ENCODE results near the gene FRMD5.
A peak's percentile ranks its signal among the peaks of the same experiment; 100 is the strongest.

The FRMD5 gene

DNA sequence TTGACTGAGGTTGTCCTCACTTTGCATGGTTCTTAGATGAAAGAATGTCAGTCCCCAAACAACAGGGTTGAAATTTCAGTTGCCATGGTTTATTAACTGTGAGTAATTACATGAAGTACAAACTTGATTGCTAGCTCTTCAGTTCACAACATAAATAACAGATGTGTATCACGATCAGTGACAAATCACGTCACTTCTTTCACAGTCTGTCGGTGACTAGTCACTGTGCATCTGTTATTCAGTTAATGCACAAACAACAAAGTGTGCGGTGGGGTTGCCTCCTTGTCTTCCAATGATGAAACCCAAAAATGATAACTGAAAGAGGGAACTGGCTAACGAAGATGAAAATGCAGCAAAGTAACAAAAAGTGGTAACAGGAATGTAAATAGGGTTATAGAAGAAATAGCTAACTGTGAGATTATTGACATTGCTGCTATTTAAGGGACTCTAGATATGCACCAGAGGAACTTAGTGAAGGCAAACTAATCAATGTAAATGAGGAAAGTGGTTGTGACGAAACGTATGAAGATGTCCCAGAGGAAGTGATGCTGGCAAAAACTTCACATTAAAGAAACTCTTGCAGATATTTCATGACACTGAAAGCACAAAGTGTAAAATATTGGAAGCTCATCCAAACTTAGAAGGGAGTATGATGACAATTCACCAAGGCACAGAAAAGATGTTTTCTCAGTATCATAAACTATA is 208.9 kb downstream of the FRMD5 start:
- no peak for DNase-seq (ENCODE audit: insufficient read length, low spot score)
- FAIRE-seq: peak; percentile 64

DNA sequence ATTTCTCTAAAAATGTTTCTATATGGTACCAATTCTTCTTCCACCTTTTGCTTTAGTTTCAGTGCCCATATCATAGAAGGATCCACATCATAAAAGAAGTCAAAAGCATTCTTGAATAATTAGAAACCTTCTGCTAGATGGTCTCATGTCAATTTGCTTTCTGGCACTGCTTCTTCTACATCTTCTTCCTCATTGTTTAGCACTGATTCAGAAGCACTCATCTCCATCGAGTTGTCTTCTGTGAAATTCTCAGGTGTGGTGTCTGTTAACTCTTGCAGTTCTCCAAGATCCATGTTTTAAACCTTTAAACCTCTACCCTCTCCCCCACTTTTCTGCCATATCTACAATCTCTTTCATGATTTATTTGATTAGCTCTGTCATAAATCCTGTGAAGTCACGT is 213.5 kb downstream of the FRMD5 start:
- DNase-seq (ENCODE audit: insufficient read length, low spot score) (no peak), FAIRE-seq (no peak)

DNA sequence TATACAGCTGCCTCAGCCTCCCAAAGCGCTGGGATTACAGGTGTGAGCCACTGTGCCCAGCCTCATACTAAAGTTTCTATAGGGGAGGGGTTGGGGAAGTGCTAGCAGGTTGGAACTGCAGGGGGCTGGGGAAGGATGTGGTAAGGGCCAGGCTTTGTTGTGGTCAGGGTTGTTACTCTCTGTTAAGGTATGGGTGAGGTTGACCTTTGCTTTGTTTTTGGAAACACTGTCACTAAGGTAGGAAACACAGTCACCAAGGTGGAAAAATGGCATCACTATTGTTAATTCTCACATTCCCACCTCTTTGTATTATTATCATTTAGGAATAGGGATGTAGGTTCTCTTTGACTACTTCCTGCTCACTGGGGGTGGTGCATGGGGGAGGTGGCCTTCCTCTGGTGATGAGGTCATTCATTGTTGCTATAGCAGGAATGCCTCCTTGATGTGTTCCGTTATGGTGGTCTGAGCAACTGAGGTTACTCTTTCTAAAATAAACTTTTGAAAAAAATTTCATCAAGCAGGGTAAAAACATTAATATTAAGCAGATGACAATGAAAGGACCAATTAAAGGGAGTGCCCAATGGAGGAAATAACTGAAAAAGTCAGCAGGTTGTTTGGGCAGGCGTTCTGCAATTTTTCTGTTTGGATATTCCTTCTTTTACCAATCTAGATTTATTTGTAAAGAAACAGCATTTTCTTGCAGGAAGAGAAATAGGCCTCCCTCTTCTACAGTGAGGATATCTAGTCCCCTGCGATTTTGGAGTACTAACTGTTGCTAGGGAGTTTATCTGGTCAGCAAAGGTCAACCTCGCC is 217.8 kb downstream of the FRMD5 start:
- FAIRE-seq: peak; percentile 61
- no peak for DNase-seq (ENCODE audit: insufficient read length, low spot score)

DNA sequence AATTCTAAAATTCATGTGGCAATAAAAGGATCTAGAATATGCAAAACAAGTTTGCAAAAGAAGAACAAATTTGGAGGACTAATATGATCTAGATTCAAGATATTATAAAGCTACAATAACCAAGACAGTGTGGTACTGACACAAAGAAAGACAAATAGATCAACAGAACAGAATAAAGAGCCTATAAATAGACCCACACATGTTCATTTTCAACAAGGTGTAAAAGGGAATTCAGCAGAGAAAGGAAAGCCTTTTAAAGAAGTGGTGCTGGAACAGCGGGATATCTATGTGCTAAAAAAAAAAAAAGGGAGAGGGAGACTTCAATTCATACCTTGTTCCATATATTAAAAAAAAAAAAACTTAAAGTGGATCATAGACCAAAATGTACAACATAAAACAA is 219.3 kb downstream of the FRMD5 start:
- no peak for FAIRE-seq
- no peak for DNase-seq (ENCODE audit: insufficient read length, low spot score)

DNA sequence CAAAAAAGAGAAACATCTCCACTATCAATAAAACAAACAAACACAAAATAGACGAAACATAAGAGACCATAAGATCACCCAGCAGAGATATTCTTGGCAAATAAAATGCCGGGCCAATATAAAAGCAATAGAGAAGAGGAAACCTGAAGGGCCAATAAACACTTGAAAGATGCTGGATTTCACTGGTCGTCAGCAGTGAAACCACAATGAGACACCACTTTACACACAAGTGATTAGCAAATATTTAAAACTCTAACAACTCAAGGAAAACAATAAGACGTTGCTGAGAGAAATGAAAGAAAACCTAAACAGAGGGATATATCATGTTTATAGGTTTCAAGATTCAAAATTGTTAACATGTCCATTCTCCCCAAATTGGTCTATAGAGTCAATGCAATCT is 219.7 kb downstream of the FRMD5 start:
- FAIRE-seq (peak; percentile 4), DNase-seq (ENCODE audit: insufficient read length, low spot score) (no peak)

DNA sequence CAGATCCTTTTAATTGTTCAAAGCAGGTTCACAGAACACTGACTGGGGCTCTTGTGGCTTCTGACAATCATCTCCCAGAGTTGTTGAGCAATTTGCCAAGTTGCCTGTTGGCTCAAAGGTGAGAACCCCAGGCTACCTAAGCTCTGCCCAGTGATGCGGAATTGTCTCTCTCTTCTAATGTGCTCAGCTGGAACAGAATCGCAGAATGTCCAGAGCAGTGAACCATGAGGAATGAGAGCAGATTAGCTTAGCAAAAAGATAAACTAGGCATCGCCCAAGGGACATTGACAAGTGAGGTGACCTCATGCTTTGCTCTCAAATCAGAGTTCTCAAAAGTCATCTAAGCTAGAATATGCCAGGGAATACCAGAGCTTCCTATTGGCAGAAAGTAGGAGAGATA is 220.2 kb downstream of the FRMD5 start:
- FAIRE-seq (peak; percentile 82), DNase-seq (ENCODE audit: insufficient read length, low spot score) (peak; percentile 28)

DNA sequence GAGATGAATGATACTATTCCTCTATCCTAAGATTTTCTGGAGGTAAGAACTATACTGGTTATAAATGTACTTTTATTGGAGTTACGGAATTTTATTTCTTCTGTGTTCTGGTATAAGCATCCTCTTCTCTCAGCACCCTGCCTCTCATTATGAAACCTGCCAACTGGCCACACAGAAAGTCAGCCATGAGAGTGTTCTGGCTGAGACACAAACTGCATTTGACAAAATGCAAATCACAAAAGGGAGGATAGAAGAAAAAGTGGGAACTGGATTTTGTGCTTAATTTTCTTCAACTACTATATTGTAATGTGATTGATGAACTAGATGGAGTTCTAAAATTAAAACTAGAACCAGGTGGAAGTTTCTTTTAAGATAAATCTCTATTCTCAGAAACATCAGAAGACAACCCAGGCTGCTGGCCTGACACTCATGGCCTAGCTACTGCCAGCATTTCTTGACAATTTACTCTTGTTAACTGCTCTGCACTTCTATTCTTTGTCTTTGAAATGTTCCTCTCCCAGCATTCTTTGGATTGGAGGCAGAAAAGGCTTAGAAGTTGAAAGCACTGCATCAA is 225.2 kb downstream of the FRMD5 start:
- FAIRE-seq (no peak), DNase-seq (ENCODE audit: insufficient read length, low spot score) (no peak)

DNA sequence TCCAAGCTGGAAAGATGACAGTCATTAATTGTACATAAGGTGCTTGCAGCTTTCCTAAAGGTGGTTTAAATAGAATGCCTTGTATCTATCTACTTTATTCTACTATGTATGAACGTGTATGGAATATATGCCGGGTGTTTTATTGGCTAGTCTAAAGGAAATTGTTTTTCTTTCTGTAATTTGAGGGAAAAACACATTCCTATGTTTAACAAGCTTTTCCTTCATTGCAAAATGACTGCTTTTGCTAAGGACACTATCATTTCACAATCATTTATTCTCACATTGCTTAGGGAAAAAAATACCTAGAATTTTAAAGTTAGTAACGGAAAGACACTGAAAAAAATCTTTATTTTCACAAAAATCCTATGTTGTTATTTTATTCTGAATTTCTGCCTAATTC is 226.5 kb downstream of the FRMD5 start:
- FAIRE-seq (no peak), DNase-seq (ENCODE audit: insufficient read length, low spot score) (no peak)

DNA sequence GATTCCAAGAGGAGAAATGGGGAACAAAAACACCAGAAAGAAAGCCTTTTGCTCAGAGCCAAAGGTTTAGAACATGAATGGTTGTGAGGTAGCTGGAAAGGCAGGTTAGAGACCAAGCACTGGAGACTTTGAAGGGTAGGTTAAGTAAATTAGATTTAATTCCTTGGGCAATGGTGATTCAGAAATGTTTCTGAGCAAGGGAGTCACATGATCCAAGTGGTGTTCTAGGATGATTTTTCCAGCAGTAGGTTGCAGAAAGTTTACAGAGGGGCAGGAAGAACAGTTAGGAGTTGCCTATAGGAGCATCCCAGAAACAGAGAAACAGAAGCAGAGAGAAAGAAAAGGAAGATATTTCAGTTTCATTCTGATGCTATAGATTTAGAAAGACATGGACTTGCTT is 228.4 kb downstream of the FRMD5 start:
- DNase-seq (ENCODE audit: insufficient read length, low spot score) (no peak), FAIRE-seq (no peak)

DNA sequence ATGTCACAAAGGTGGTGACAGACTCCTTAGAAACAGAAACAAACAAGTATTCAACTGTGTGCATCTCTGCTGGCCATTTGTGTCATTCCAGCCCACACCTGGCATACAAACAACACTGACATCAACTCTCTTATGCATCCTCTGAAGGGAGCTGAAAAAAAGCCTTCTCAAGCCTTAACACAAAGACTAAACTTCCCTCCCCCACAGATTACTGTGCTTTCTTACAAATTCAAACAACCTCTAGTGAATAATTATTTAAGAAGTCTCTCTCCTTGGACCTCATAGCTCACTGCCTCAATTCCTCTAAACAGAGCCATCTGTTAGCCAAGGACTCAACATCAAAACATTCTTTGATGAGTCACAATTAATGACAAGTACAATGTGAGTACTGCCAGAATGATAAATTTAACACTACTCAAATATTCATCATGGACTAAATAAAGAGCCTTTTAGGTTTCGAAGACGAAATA is 236.2 kb downstream of the FRMD5 start:
- DNase-seq (ENCODE audit: insufficient read length, low spot score) (no peak), FAIRE-seq (no peak)

DNA sequence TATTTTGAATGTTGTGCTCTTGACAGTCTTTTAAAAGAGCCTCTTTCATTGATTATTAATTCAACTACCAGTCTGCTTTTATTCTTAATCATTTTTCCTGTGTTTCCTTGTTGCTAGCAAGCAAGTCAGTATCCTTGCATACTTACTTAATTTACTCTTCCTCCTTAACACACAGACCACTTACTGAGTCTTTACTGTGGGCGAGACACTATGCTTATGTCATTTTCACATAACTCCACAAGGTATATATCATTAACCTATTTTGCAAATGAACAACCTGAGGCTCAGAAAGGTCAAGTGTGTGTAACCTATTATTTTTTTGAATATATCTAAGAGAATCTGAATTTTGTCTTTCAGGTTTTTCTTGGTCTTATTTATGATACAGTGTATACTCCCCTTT is 237.3 kb downstream of the FRMD5 start:
- peak; percentile 51 for FAIRE-seq
- no peak for DNase-seq (ENCODE audit: insufficient read length, low spot score)

DNA sequence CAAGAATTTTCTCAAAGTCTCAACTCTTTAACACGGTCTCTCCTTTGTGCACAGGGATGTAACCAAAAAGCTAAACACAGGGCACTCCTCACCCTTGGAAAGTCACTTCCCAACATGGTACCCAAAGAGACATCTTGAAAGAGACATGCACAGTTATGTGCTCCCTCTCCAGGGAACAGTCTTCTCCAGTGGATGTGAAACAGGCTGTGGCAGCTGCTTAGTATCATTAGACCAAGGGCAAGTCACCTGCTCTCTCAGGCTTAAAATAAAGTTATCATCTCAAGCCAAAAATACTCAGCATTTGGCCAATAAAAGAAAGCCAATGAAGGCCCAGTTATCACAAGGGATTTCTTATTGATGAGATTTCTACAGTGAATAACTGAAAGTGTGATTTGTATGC is 239.9 kb downstream of the FRMD5 start:
- FAIRE-seq (no peak), DNase-seq (ENCODE audit: insufficient read length, low spot score) (no peak)

DNA sequence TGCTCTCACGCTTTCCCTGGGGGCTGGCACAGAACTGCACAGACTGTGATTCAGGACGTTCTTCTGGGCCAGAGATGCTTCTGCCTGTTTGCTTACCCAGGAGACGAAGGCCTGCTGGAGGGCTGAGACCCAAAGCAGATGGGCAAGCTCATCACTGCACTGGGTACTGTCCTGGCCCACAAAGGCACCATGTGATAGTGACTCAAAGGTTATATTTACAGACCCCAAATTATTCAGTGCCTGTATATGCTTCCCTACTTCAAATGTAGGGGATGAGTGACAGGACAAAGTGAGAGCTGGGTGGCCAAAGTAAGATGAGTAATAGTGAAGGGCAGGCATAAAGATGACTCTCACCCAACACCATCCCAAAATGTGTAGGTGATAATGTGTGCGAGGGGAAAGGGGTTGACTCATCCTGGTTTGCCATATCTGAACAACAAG is 240.9 kb downstream of the FRMD5 start:
- FAIRE-seq (no peak), DNase-seq (ENCODE audit: insufficient read length, low spot score) (no peak)

DNA sequence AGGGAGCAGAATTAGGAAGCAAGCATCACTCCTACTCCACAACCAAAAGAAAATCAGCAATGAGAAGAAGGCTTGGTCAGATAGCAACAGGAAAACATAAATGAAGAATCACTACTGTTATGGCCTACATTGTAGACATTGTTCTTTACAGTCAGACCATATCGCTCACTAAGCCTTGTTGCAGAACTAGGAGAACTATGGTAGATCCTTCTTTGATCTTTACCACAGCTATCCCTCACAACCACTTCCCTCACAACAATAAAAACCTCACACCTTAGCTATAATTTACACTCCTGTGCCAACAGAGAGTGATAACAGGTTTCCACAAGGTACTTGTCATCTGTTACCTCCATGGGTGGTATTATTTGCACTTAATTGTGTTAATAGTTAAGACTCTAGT is 241.7 kb downstream of the FRMD5 start:
- DNase-seq (ENCODE audit: insufficient read length, low spot score): no peak
- no peak for FAIRE-seq

DNA sequence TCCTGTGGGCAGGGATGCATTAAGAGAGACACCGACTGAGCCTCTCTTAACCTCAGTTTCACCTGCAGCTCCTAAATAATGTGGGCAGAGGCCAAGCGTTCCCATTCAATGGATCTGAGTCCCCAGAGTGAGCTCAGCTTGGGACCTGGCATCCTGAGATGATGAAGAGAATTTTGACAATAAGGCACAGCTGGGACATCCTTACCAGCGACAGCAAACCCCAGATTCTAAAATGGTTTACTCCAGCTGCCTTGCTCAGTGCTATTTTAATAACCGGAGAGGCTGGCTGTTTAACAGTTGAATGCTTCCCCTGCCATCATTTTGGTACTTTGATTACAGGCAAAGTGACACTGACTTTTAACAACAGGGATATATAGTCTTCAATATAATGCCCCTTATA is 244.5 kb downstream of the FRMD5 start:
- FAIRE-seq: peak; percentile 76
- DNase-seq (ENCODE audit: insufficient read length, low spot score): no peak

DNA sequence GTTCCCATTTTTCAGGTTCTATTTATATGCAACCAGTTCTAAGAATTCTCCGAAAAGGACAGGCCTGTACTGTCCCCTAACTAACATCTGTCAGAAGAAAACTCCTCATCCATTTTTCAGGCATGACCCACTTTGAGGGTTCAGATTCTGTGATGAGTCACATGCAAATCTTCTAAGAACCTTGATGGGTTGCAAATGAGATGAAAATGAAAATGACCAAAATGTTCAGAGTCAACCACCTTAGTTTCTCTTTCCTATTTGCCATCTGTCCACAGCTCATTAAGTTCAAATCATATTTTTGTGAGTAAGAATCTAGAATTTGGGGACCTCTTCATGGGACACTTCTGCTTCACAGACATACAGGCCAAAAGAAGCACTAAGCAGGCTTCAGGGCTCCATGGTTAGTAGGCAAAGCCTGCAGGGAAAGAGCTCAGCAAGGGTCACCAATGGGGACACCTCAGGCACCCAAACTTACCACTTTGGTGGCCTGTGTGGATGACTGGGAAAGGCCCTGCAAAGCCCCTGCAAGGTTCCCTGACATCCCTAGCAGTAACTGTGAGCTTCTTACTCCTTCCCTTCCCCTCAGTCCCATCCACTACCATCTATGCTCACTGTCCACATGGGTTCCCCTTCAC is 246.3 kb downstream of the FRMD5 start:
- FAIRE-seq (peak; percentile 97), DNase-seq (ENCODE audit: insufficient read length, low spot score) (peak; percentile 28)

DNA sequence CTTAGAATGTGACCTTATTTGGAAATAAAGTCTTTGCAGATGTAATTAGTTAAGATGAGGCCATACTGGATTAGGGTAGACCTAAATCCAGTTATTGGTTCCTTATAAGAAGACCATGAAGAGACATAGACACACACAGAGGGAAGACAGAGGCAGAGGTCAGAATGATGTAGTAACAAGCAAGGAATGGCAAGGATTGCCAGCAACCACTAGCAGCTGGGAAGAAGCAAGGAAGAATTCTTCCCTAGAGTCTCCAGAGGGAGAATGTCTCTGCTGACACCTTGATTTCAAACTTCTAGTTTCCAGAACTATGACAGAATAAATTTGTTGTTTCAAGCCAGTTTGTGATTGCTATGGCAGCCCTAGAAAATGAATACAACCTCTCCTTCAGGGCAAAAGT is 251.6 kb downstream of the FRMD5 start:
- no peak for FAIRE-seq
- no peak for DNase-seq (ENCODE audit: insufficient read length, low spot score)

DNA sequence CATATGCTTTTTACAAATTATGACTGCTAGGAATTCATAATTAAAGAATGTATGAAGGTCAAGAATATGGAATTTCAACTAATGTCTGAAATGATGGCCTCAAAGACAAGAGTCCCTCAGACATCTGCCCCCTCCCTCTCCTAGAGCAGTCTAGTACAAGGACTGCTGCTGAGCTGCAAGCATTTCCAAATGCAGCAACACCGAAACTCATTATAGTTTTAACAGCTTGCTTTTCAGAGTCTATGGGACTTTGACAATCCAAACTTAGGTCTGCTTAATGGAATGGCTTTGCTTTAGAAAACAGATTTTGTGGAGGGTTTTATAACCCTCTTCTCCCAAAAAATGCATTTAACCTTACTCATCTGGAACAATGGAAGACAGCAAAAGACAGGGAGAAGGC is 252.9 kb downstream of the FRMD5 start:
- DNase-seq (ENCODE audit: insufficient read length, low spot score): no peak
- no peak for FAIRE-seq

DNA sequence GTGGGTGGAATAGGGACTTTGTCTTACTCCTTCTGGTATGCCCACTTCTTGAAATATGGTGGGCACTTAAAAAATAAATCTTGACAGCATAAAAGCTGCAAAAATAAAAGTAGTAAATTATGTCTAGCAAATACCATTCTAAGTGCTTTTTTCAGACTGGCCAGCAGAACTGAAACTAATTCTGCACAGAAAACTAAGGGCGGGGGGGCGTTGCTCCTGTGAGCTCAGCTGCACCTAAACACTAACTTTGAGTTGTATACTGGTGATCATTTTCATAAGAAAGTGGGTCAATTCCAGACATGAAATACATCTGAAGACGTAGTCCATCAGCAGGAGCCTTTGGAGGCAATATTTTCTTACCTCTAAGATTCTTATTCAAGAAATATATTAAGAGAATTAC is 253.5 kb downstream of the FRMD5 start:
- FAIRE-seq (peak; percentile 91), DNase-seq (ENCODE audit: insufficient read length, low spot score) (no peak)

DNA sequence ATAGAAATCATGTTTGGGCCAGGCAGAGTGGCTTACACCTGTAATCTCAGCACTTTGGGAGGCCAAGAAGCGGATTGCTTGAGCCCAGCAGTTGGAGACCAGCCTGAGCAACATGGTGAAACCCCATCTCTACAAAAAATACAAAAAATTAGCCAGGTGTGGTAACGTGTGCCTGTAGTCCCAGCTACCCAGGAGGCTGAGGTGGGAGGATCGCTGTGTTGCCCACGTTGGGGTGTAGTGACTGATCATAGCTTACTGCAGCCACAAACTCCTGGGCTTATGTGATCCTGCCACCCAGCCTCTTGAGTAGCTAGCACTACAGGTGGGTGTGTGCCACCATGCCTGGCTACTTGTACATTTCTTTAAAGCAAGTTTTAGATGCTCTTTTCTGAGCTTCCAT is 254.0 kb downstream of the FRMD5 start:
- DNase-seq (ENCODE audit: insufficient read length, low spot score): no peak
- no peak for FAIRE-seq

DNA sequence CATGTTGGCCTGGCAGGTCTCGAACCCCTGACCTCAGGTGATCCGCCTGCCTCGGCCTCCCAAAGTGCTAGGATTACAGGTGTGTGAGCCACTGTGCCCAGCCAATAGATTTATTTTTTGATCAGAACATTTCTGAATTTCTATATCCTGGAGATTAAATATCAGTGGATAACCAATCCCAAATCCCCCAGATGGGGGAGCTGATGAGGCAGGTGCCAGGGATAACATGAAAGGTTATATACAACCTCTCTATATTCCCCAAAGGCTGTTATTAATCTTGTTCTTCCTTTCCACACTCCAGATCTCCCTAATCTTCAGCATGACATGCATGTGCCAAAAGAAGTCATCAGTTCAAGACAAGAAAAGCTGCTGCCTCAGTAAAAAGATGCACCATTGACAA is 256.0 kb downstream of the FRMD5 start:
- FAIRE-seq (no peak), DNase-seq (ENCODE audit: insufficient read length, low spot score) (no peak)
